ENCODE measurements around the gene PAQR9. TPM values are rescaled to one million over a fixed set of nuclear protein-coding genes. Genes with fewer than 3 reads are reported as not detected.
A peak's percentile ranks its signal among the peaks of the same experiment; 100 is the strongest.
"Not testable (repeated sequence)": the region's sequence is repeated elsewhere in the genome, so short reads cannot be mapped to it uniquely, and the experiment has no call there.

The PAQR9 gene
- total and polyA plus RNA-seq, 3 experiments from 2014 or later: not detected

DNA sequence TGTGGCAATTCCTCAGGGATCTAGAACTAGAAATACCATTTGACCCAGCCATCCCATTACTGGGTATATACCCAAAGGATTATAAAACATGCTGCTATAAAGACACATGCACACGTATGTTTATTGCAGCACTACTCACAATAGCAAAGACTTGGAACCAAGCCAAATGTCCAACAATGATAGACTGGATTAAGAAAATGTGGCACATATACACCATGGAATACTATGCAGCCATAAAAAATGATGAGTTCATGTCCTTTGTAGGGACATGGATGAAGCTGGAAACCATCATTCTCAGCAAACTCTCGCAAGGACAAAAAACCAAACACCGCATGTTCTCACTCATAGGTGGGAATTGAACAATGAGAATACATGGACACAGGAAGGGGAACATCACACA lies 25.4 kb upstream of the PAQR9 start:
- H3K4me1 ChIP-seq (ENCODE audit: insufficient read depth, low read length); H3K27ac Mint-ChIP-seq; H3K36me3 ChIP-seq (ENCODE audit: insufficient read depth, low read length); H3K4me3 ChIP-seq (ENCODE audit: low read length); POLR2A ChIA-PET; H3K27ac ChIP-seq (ENCODE audit: low read depth, low read length); DNase-seq; H3K9me3 Mint-ChIP-seq; H3K9me3 ChIP-seq (ENCODE audit: low read length); H3K4me1 Mint-ChIP-seq; H3K36me3 Mint-ChIP-seq; CTCF ChIA-PET; H3K4me3 Mint-ChIP-seq; H3K27me3 ChIP-seq (ENCODE audit: insufficient read depth, low read length, poor library complexity, severe bottlenecking): not testable (repeated sequence)
- peaks cover 1 to 42% of the 10 kb centered on the region in 2 donors for H3K27me3 Mint-ChIP-seq

DNA sequence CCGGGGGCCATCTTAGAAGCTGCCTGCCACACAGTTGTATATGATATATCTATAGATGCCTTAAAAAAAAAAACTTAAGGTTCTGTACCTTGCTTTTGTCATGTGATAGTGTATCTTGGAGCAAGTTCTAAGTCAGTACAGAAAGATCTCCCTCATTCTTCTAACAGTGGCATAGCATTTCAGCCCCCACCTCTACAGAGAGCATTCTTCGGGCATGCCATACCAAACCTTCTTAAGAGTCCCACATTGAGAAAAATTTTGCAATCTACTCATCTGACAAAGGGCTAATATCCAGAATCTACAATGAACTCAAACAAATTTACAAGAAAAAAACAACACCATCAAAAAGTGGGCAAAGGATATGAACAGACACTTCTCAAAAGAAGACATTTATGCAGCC lies 24.7 kb upstream of the PAQR9 start:
- CTCF ChIA-PET: interaction anchor here (0.9 to 1.8 kb wide), 6 partner anchors 9 to 410 kb away, joined by 3 to 8 read pairs (median 4); partner anchors contain the start of genes ATR and U2SURP
- POLR2A ChIA-PET: not testable (repeated sequence)

DNA sequence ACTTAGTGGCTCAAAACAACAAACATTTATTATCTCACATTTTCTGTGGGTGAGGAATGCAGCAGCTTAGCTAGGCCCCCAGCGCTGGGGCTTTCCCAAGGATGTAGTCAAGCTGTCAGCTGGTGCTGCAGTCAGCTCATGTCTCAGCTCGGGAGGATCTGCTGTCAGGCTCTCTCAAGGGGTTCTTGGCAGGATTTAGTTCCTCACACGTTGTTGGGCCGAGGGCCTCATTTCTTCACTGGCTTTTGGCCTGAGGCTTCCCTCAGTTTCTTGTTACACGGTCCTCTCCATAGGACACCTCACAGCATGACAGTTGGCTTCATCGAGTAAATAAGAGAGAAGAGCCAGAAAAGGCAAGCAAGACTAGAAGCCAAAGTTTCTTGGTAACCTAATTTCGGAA lies 24.2 kb upstream of the PAQR9 start:
- Mint-ChIP-seq H3K36me3 (no peaks in the 10 kb centered on the region), H3K9me3 (no peaks in the 10 kb centered on the region), H3K27ac (no peak overlapping the region), H3K4me3 (no peak overlapping the region), H3K27me3 (peaks cover 5 to 42% of the 10 kb centered on the region in 2 donors), H3K4me1 (no peaks in the 10 kb centered on the region)
- Histone ChIP-seq H3K9me3 (ENCODE audit: low read length) (no peaks in the 10 kb centered on the region), H3K27ac (ENCODE audit: low read depth, low read length) (no peak overlapping the region), H3K27me3 (ENCODE audit: insufficient read depth, low read length, poor library complexity, severe bottlenecking) (no peaks in the 10 kb centered on the region), H3K4me3 (ENCODE audit: low read length) (no peak overlapping the region), H3K4me1 (ENCODE audit: insufficient read depth, low read length) (no peaks in the 10 kb centered on the region), H3K36me3 (ENCODE audit: insufficient read depth, low read length) (no peaks in the 10 kb centered on the region)
- no peak for DNase-seq
- POLR2A ChIA-PET: no interaction called here
- CTCF ChIA-PET: interaction anchor here (0.9 to 1.8 kb wide), 6 partner anchors 8 to 409 kb away, joined by 3 to 8 read pairs (median 4); partner anchors contain the start of genes ATR and U2SURP

More for the DNA sequence above, 24.7 kb upstream of the PAQR9 start:
- not testable (repeated sequence) for H3K9me3 Mint-ChIP-seq; H3K36me3 ChIP-seq (ENCODE audit: insufficient read depth, low read length); H3K27me3 ChIP-seq (ENCODE audit: insufficient read depth, low read length, poor library complexity, severe bottlenecking); H3K9me3 ChIP-seq (ENCODE audit: low read length); H3K4me1 Mint-ChIP-seq; H3K36me3 Mint-ChIP-seq; H3K27ac ChIP-seq (ENCODE audit: low read depth, low read length); H3K27ac Mint-ChIP-seq; H3K4me1 ChIP-seq (ENCODE audit: insufficient read depth, low read length); H3K4me3 Mint-ChIP-seq; H3K4me3 ChIP-seq (ENCODE audit: low read length); DNase-seq
- peaks cover 1 to 43% of the 10 kb centered on the region in 2 donors for H3K27me3 Mint-ChIP-seq

DNA sequence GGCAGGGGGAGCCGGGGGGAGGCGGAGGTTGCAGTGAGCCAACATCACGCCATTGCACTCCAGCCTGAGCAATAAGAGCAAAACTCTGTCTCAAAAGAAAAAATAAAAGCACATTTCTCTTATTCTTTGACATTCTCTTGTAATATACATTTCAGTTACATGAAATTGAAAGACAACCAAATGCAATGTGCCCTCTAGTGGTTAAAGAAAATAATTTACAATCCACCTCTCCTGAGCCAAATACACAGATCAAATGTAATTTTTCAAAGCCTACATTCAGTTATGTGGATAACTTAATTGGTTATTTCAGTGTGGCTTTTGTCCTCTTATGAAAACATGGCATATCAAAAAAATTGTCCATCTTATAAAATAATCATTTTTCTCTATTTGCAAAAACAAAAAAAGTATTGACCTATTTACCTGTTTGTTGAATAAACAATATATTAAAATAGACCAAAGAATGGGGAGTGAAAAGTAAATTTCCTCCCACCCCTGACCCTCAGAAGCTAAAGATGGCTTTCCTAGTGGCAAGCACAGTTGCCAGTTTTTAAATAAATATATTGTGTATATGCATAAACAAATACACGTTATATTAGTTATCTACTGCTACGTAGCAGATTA lies 23.7 kb upstream of the PAQR9 start:
- Mint-ChIP-seq H3K4me1 (no peaks in the 10 kb centered on the region), H3K27ac (no peak overlapping the region), H3K9me3 (no peaks in the 10 kb centered on the region), H3K4me3 (no peak overlapping the region), H3K27me3 (peaks cover 5 to 44% of the 10 kb centered on the region in 2 donors), H3K36me3 (no peaks in the 10 kb centered on the region)
- Histone ChIP-seq H3K27me3 (ENCODE audit: insufficient read depth, low read length, poor library complexity, severe bottlenecking) (no peaks in the 10 kb centered on the region), H3K4me1 (ENCODE audit: insufficient read depth, low read length) (no peaks in the 10 kb centered on the region), H3K9me3 (ENCODE audit: low read length) (no peaks in the 10 kb centered on the region), H3K36me3 (ENCODE audit: insufficient read depth, low read length) (no peaks in the 10 kb centered on the region), H3K27ac (ENCODE audit: low read depth, low read length) (no peak overlapping the region), H3K4me3 (ENCODE audit: low read length) (no peak overlapping the region)
- ChIA-PET POLR2A (no interaction called here), CTCF (interaction anchor here (0.9 to 1.8 kb wide), 8 partner anchors 8 to 409 kb away, joined by 3 to 8 read pairs (median 4); partner anchors contain the start of genes ATR and U2SURP)
- DNase-seq: peak in 2 of 5 donors; percentile 24 to 26

DNA sequence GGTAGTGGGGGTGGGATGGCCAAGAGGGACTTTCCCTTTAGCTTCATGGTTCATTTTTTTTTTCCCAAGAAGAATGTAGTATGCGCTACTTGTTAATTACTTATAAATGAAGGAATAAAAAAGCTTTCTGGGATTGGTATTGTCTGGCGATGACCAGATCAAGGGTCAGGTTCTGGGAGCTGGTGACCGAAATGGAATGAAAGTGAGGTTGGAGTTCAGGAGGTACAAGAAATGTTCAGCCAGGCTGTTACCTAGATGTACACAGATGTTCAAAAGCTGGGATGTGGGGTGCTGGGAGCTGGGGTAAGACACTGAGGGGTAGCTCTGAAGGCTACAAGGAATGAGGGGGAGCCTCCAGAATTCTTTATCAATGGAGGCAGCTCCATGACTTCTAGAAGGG lies 20.8 kb upstream of the PAQR9 start:
- Mint-ChIP-seq H3K27me3 (peaks cover 5 to 51% of the 10 kb centered on the region in 2 donors), H3K36me3 (no peaks in the 10 kb centered on the region), H3K4me3 (no peak overlapping the region), H3K27ac (no peak overlapping the region), H3K9me3 (no peaks in the 10 kb centered on the region), H3K4me1 (no peaks in the 10 kb centered on the region)
- Histone ChIP-seq H3K27ac (ENCODE audit: low read depth, low read length) (no peak overlapping the region), H3K27me3 (ENCODE audit: insufficient read depth, low read length, poor library complexity, severe bottlenecking) (no peaks in the 10 kb centered on the region), H3K9me3 (ENCODE audit: low read length) (no peaks in the 10 kb centered on the region), H3K36me3 (ENCODE audit: insufficient read depth, low read length) (no peaks in the 10 kb centered on the region), H3K4me3 (ENCODE audit: low read length) (no peak overlapping the region), H3K4me1 (ENCODE audit: insufficient read depth, low read length) (no peaks in the 10 kb centered on the region)
- ChIA-PET POLR2A (no interaction called here), CTCF (interaction anchor here (0.5 to 1.3 kb wide), 3 partner anchors 10 to 399 kb away, joined by 3 read pairs; no protein-coding TSS in a partner anchor)
- no peak for DNase-seq

DNA sequence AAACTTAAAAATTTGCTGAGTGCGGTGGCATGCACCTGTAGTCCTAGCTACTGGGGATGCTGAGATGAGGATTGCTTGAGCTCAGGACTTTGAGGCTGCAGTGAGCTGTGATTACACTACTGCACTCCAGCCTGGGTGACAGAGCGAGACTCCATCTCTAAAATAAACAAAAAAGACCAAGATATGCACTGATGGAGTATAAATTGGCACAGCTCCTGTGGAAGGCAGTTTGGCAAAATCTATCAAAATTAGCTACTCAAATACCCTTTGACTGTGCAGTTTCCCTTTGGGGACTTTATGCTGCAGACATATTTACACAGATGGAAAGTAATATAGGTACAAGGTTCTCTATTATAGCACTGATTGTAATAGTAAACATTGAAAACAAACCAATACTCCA lies 19.8 kb upstream of the PAQR9 start:
- no peak for DNase-seq
- H3K27ac ChIP-seq (ENCODE audit: low read depth, low read length): no peak overlapping the region
- no peaks in the 10 kb centered on the region for H3K27me3 ChIP-seq (ENCODE audit: insufficient read depth, low read length, poor library complexity, severe bottlenecking)
- no peak overlapping the region for H3K4me3 ChIP-seq (ENCODE audit: low read length)
- no peaks in the 10 kb centered on the region for H3K9me3 ChIP-seq (ENCODE audit: low read length)
- Mint-ChIP-seq H3K27ac (no peak overlapping the region), H3K9me3 (no peaks in the 10 kb centered on the region), H3K4me3 (no peak overlapping the region), H3K4me1 (no peaks in the 10 kb centered on the region), H3K36me3 (no peaks in the 10 kb centered on the region), H3K27me3 (peaks cover 5 to 57% of the 10 kb centered on the region in 2 donors)
- H3K4me1 ChIP-seq (ENCODE audit: insufficient read depth, low read length): no peaks in the 10 kb centered on the region
- ChIA-PET POLR2A (no interaction called here), CTCF (interaction anchor here (1.1 kb wide), 2 partner anchors 8 to 396 kb away, joined by 3 to 4 read pairs; no protein-coding TSS in a partner anchor)
- no peaks in the 10 kb centered on the region for H3K36me3 ChIP-seq (ENCODE audit: insufficient read depth, low read length)

DNA sequence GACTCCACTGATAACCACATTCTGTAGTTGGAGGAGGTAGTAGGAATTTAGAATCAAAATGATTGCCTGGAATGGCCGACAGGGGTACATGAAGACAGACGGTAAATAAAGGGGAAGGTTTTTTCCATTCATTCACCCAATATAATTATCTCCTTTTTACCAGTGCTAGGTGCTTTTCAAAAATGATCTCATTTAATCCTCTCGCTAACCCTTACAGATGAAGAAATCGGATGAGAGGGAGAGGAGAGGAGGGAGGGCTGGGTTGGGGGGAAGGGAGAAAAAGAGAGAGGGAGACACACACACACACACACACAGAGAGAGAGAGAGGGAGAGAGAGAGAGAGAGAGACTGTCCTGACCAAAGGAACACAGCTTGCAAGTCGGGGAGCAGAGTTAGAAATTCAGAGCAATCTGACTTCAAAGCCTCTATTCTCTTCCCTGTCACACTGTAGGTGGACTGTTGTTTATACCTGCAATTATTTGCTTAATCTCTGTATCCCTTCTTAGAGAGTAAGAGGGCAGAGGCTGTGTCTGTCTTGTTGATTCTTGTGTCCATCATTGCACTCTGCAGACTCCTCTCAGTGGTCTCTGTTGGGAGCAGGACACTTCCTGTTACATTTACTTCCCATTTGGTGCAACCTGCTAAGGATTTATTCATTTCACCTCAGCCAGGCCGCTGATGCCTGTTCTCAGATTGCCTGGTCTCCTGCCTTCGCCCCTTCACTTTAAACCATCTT lies 18.7 kb upstream of the PAQR9 start:
- Histone ChIP-seq H3K9me3 (ENCODE audit: low read length) (no peaks in the 10 kb centered on the region), H3K4me1 (ENCODE audit: insufficient read depth, low read length) (no peaks in the 10 kb centered on the region), H3K4me3 (ENCODE audit: low read length) (no peak overlapping the region), H3K36me3 (ENCODE audit: insufficient read depth, low read length) (no peaks in the 10 kb centered on the region), H3K27ac (ENCODE audit: low read depth, low read length) (no peak overlapping the region), H3K27me3 (ENCODE audit: insufficient read depth, low read length, poor library complexity, severe bottlenecking) (no peaks in the 10 kb centered on the region)
- no peak for DNase-seq
- Mint-ChIP-seq H3K27ac (no peak overlapping the region), H3K36me3 (no peaks in the 10 kb centered on the region), H3K4me1 (no peaks in the 10 kb centered on the region), H3K4me3 (no peak overlapping the region), H3K9me3 (no peaks in the 10 kb centered on the region), H3K27me3 (peaks cover 5 to 54% of the 10 kb centered on the region in 2 donors)
- ChIA-PET CTCF (interaction anchor here (0.8 to 1.1 kb wide), 3 partner anchors 9 to 395 kb away, joined by 3 to 4 read pairs (median 4); no protein-coding TSS in a partner anchor), POLR2A (no interaction called here)

DNA sequence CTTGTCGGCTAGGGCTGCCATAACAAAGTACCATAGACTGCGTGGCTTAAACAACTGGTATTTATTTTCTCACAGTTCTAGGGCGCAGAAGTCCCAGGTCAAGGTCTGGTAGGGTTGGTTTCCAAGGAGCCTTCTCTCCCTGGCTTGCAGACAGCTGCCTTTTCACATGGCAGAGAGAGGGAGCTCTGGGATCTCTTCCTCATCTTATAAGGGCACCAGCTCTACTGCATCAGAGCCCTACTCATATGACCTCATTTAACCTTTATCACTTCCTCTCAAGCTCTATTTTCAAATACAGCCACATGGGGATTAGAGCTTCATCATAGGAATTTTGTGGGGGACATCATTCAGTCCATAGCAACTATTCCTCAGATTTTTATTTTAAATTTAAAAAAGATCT lies 17.6 kb upstream of the PAQR9 start:
- Histone ChIP-seq H3K9me3 (ENCODE audit: low read length) (no peaks in the 10 kb centered on the region), H3K4me1 (ENCODE audit: insufficient read depth, low read length) (no peaks in the 10 kb centered on the region), H3K27me3 (ENCODE audit: insufficient read depth, low read length, poor library complexity, severe bottlenecking) (no peaks in the 10 kb centered on the region), H3K36me3 (ENCODE audit: insufficient read depth, low read length) (no peaks in the 10 kb centered on the region), H3K4me3 (ENCODE audit: low read length) (no peak overlapping the region), H3K27ac (ENCODE audit: low read depth, low read length) (no peak overlapping the region)
- Mint-ChIP-seq H3K4me1 (no peaks in the 10 kb centered on the region), H3K27me3 (peaks cover 7 to 55% of the 10 kb centered on the region in 2 donors), H3K27ac (no peak overlapping the region), H3K36me3 (no peaks in the 10 kb centered on the region), H3K9me3 (no peaks in the 10 kb centered on the region), H3K4me3 (no peak overlapping the region)
- POLR2A ChIA-PET: no interaction called here
- CTCF ChIA-PET: interaction anchor here (0.8 kb wide), 1 partner anchor 394 kb away, joined by 4 read pairs; no protein-coding TSS in a partner anchor
- no peak for DNase-seq
